GM19455 (cell line): ENCODE data around the gene EPN3.

Experiments used
- ATAC-seq: cut with Tn5 transposase; IDR thresholded peaks from one replicate; pipeline ENCODE4 v1.9.1; 2021; ENCODE audit not compliant: unreplicated experiment

EPN3 gene

GRCh38 chr17:50586421-50587247, 54.1 kb downstream of the EPN3 start:
- no peak for ATAC-seq

DNA sequence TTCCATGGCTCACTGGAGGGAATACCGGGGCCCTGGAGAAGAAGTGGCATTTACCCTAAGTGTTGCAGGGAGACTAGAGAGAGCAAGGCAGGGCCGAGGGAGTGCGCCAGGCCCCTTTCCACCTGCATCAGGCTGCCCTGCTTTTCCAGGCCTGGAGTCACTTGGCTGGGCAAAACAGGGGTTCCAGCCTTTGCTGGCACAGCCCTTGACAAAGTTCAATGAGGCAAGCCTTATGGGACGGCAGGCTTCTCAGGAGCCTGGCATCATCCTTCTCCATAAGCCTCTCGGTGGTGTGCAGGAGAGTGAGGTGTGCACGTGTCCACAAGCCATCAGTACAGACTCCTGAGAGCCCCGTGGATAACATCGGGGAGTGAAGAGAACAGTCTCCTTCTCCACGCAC, 55.0 kb downstream of the EPN3 start:
- no peak for ATAC-seq

DNA sequence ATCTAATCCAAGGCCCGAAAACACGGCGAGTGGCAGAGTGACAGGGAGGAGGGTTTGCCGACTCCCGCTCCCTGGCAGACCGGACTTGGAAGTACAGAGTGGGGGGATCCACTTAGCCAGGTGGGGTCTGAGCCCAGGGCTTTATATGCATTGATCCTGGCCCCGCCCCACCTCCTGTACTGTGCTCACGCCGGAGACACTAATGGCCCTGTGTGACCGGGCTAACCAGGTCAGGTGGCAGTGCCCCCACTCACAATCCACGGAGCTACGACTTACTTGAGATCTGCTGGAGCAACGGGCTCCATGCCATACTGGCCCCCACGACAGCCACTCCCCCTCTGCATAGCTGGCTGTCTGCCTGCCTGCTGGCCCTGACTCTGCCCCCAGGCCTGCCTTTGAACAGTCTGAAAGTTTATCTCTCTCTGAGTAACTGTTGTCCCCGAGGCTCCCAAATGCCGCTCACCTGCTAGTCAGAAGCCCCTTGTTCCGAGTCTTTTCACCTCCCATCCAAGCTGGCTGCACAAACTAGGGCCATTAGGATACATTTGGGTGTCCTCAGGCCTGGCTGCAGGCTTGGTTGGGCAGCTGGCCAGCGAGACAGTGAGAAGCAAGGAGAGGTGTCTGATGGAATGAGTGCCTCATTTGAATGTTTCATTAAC, 56.0 kb downstream of the EPN3 start:
- ATAC-seq, result no peak

DNA sequence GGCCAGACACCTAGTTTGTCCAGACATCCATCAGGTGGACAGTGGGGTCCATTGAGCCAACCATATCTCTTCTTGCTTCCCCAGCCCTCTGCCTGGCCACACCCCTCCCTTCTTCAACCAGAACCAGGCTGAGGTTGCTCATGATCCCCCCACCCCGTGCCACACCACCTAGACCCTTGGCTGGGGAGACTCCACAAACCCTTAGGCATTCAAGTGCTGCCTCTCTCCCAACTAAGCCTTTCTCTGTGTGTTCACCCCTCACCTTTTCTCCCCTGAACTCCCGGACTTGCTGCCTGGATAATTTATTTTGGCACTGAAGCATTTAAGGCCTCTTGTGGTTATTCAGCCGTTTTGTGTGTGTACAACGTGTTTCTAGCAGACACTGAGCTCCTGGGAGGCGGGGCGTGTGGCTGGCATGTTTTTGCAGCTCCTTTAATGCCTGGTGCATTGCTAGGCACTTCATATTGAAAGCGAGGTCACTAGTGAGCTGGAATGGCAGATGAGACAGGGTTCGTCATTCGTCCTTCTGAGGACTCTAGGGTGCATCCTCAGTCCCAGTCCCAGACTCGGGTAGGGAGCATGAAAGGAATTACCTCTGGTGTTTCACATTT, 56.7 kb downstream of the EPN3 start:
- ATAC-seq, result no peak

DNA sequence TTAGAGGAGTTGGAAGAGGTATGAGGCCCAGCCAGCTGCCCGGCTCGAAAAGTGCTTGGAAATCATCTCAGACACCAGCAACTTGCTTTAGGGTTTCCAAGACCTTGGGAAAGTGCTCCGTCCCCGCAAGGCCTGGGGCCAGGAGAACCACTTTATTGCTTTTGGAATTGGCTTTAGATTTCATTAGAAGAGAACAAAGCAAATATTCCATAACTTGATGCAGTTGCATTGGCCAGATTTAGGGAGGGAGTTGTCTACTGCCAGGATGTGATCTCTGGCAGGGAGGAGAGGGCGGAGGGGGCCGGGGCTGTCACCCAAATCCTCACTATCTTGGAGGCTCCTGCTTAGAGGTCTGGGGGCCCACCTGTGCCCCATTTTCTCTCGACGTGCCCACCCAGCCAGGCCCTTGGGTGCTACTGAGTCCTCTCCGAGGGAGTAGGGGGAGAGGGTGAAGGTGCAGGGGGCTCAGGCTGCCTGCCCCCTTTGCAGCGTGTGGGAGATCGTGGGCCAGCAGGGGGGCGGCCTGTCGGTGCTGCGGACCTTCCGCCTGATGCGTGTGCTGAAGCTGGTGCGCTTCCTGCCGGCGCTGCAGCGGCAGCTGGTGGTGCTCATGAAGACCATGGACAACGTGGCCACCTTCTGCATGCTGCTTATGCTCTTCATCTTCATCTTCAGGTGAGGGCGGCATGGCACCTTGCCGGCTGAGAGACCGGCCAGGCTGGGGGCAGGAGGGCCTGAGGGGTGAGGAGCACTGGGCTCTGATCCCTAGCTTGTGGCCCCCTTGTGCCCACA, 58.6 kb downstream of the EPN3 start:
- ATAC-seq, result no peak

DNA sequence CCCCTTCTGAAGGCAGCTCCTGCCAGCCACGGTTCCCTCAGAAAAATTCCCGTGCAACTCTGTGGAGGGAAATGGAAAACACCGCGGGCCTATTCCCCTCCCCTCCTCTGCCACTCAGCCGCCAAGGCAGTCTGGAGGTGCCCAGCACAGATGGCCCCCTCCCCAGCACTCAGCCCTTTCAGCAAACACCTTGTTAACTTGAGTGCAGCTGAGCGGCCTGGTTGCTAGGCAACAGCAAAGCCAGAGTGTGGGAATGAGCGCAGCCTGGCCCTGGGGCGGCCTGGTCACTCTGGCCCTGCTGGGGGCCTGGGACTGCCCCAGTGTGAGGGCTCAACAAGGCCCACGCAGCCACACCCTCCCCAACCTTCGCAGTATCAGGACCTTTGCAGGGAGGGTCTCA, 60.8 kb downstream of the EPN3 start:
- ATAC-seq, result no peak
